Thoracic aorta (tissue), 2 donors: ENCODE results near the gene COX17. TPM values are rescaled to one million over a fixed set of nuclear protein-coding genes. Genes with fewer than 3 reads are reported as not detected.
"Not testable (repeated sequence)": the region's sequence is repeated elsewhere in the genome, so short reads cannot be mapped to it uniquely, and the experiment has no call there.

Experiments
- ATAC-seq: fragments of 150-250 bp; one replicate; pipeline ENCODE4 v1.8.0; 2017; ENCODE audit warnings: low read depth; ENCODE audit not compliant: insufficient number of reproducible peaks, low FRiP score
- DNase-seq: peaks from one replicate; pipeline ENCODE4 v3.0.0-alpha.2; 2020; ENCODE audit warnings: low spot score
- H3K27ac ChIP-seq, 2 donors: fragments of 200-600 bp; sonication (generic); 1 replicate in 1 of 2; 2 replicates in 1 of 2; pipeline ENCODE4 v1.5.1; 2016; ENCODE audit warnings: mild to moderate bottlenecking in 2 of 2, moderate library complexity in 2 of 2
- H3K27me3 ChIP-seq: fragments of 200-600 bp; sonication (generic); replicated peaks from 2 replicates; pipeline ENCODE4 v1.6.0; 2016; ENCODE audit warnings: mild to moderate bottlenecking; ENCODE audit not compliant: insufficient read depth
- H3K36me3 ChIP-seq: fragments of 200-600 bp; sonication (generic); one replicate; pipeline ENCODE4 v1.5.1; 2016
- H3K4me1 ChIP-seq, 2 donors: fragments of 200-600 bp; sonication (generic); 1 replicate in 1 of 2; 2 replicates in 1 of 2; pipeline versions ENCODE4 v1.5.1 to v1.6.0; 2016; ENCODE audit warnings: low read depth in 2 of 2, mild to moderate bottlenecking in 1 of 2; ENCODE audit not compliant: control insufficient read depth in 1 of 2
- H3K4me3 ChIP-seq: fragments of 200-600 bp; sonication (generic); 2 replicates; pipeline ENCODE4 v1.5.1; 2016; ENCODE audit warnings: mild to moderate bottlenecking
- H3K9me3 ChIP-seq: fragments of 200-600 bp; sonication (generic); 2 replicates; pipeline ENCODE4 v1.5.1; 2016
- CTCF ChIP-seq: fragments of 200-600 bp; sonication (generic); IDR thresholded peaks from one replicate; pipeline ENCODE4 v1.5.1; 2019; ENCODE audit warnings: antibody characterized with exemption
- total RNA-seq, 2 donors: library from RNA; depleted of rRNA; stranded (reverse); fragments of >200 nt; gene quantifications; one replicate each; pipeline versions ENCODE4 v1.1.0 to v1.2.3, GENCODE V29; 2016

The COX17 gene
- total RNA-seq, 2 donors from 2014 or later: 15.2 to 51.3 TPM

DNA sequence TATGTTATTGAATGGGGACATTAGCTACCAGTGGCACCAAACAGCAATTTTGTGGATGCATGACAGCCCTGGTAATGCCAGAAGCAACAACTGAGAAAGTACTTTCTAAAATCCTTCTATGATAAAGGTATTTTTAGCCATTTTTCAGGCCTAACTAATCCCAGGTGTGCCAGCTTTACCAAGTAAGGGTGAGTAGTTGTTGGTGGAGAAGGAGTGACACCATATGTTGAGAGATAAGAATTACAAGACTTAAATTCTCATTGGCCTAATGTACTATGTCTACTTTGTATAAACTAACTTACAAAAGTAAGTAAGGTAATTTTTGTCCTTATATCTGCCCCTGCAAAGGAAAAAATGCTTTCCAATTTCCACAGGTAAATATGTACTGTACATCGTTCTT lies 4.1 kb upstream of the COX17 start:
- Histone ChIP-seq H3K9me3 (no peaks in the 10 kb centered on the region), H3K27me3 (no peaks in the 10 kb centered on the region), H3K36me3 (no peaks in the 10 kb centered on the region), H3K4me3 (no peak overlapping the region), H3K27ac (no peak overlapping the region), H3K4me1 (peaks cover 1 to 7% of the 10 kb centered on the region in 2 donors)
- TF ChIP-seq CTCF: peak; percentile 38
- ATAC-seq (no peak), DNase-seq (no peak)

GRCh38 chr3:119679874-119680273 lies 2.7 kb upstream of the COX17 start:
- Histone ChIP-seq H3K27ac (no peak overlapping the region), H3K4me1 (peaks cover 13 to 17% of the 10 kb centered on the region in 2 donors), H3K4me3 (no peak overlapping the region), H3K9me3 (no peaks in the 10 kb centered on the region), H3K36me3 (no peaks in the 10 kb centered on the region), H3K27me3 (no peaks in the 10 kb centered on the region)
- ATAC-seq (no peak), DNase-seq (no peak)
- TF ChIP-seq CTCF: no peak

- not testable (repeated sequence) for H3K4me3 ChIP-seq, ATAC-seq, H3K27me3 ChIP-seq, H3K9me3 ChIP-seq, DNase-seq
- Histone ChIP-seq H3K4me1 (peaks cover 13 to 17% of the 10 kb centered on the region in 2 donors), H3K27ac (peak overlapping the region in 1 of 2 donors; percentile 69), H3K36me3 (peaks cover 12% of the 10 kb centered on the region)
Observed at GRCh38 chr3:119678209-119678608, 1.0 kb upstream of the COX17 start.

DNA sequence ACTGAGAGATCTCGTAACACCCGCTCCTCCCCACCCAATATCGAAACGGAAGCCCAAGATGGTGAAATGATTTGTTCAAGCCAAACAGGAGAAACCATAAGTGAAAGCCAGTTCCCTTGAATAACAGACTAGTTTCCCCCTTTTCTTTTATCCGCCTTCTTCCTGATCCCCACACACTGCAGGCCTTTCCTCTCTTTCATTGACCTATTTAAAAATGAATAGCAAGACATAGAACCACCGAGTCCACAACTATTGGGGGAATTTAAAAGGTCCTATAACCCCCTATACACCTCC lies 382 bp upstream of the COX17 start:
- no peak for ATAC-seq
- H3K27me3 ChIP-seq: no peaks in the 10 kb centered on the region
- H3K9me3 ChIP-seq: no peaks in the 10 kb centered on the region
- H3K4me1 ChIP-seq: peaks cover 13 to 23% of the 10 kb centered on the region in 2 donors
- H3K4me3 ChIP-seq: peak overlapping the region; percentile 76
- no peak for DNase-seq
- peak overlapping the region; percentile 69 to 88 for H3K27ac ChIP-seq
- TF ChIP-seq CTCF: no peak
- H3K36me3 ChIP-seq: peaks cover 12% of the 10 kb centered on the region

GRCh38 chr3:119676020-119676419 lies 1.2 kb downstream of the COX17 start:
- DNase-seq: no peak
- H3K4me1 ChIP-seq: peaks cover 13 to 28% of the 10 kb centered on the region in 2 donors
- no peak for ATAC-seq
- H3K27ac ChIP-seq: peak overlapping the region; percentile 69 to 88
- no peaks in the 10 kb centered on the region for H3K9me3 ChIP-seq
- H3K36me3 ChIP-seq: peaks cover 12% of the 10 kb centered on the region
- peak overlapping the region; percentile 76 for H3K4me3 ChIP-seq
- TF ChIP-seq CTCF: no peak
- no peaks in the 10 kb centered on the region for H3K27me3 ChIP-seq

DNA sequence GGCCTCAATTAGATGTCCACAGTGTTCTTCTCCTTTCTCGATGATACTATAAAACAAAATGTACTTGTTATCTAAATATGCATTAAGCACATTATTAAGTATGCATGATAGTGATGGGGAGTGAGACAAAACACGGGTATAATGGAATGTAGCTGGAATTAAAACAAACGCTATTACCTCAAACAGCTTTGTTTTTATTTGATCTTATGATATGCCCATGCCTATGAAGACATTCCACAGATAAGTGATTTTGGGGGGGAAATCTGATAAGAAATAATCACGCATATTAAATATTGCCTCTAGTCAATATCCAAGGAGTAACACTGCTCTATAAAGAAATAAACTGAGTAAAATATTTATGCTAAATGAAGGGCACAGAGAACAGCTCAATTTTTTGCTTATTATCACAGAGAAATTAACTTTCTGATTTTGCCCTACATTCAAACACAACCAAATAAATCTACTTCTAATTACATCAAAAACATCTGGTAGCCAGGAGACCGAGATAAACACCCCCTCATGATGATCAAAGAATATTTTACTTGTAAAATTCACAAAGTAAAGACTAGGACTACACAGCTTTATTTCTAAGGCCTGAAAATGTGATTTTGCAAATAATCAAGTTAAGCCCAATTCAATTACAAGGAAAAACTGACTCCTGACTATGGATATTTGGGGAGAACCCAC lies 1.9 kb downstream of the COX17 start:
- H3K4me3 ChIP-seq: peak overlapping the region; percentile 76
- H3K27ac ChIP-seq: peak overlapping the region; percentile 8 to 69

More for the DNA sequence above, 1.9 kb downstream of the COX17 start:
- H3K9me3 ChIP-seq: no peaks in the 10 kb centered on the region
- H3K27me3 ChIP-seq: no peaks in the 10 kb centered on the region
- TF ChIP-seq CTCF: no peak
- no peak for DNase-seq
- H3K4me1 ChIP-seq: peaks cover 13 to 30% of the 10 kb centered on the region in 2 donors
- ATAC-seq: no peak
- peaks cover 12% of the 10 kb centered on the region for H3K36me3 ChIP-seq
